T-helper 17 cell (primary cell): ENCODE measurements around the gene NDC80. TPM values are rescaled to one million over a fixed set of nuclear protein-coding genes. Genes with fewer than 3 reads are reported as not detected.
"Not testable (repeated sequence)": the region's sequence is repeated elsewhere in the genome, so short reads cannot be mapped to it uniquely, and the experiment has no call there.

ENCODE experiments used
- ATAC-seq: fragments of 150-1000 bp; cut with Tn5 transposase; 2 replicates; pipeline ENCODE4 v1.10.0; 2021; ENCODE audit warnings: mild to moderate bottlenecking, moderate library complexity
- DNase-seq, 3 donors: peaks; one replicate each; pipeline versions ENCODE4 v3.0.0 to v3.0.0-alpha.2; 2020 to 2021
- H3K9me3 ChIP-seq: one replicate; pipeline ENCODE4 v1.7.0; 2013; ENCODE audit warnings: low read length, mild to moderate bottlenecking; ENCODE audit not compliant: control insufficient read depth, poor library complexity, severe bottlenecking
- H3K27ac Mint-ChIP-seq: one replicate; pipeline ENCODE4 v1.8.0; 2022; ENCODE audit warnings: mild to moderate bottlenecking, moderate library complexity, mixed read lengths
- H3K27me3 Mint-ChIP-seq: one replicate; pipeline ENCODE4 v1.8.0; 2022; ENCODE audit warnings: mixed read lengths
- H3K36me3 Mint-ChIP-seq: one replicate; pipeline ENCODE4 v1.8.0; 2022; ENCODE audit warnings: low read depth, mixed read lengths
- H3K4me1 Mint-ChIP-seq: one replicate; pipeline ENCODE4 v1.8.0; 2022; ENCODE audit warnings: mild to moderate bottlenecking, mixed read lengths
- H3K4me3 Mint-ChIP-seq: one replicate; pipeline ENCODE4 v1.8.0; 2022; ENCODE audit warnings: mild to moderate bottlenecking, moderate library complexity, mixed read lengths
- total RNA-seq, 4 donors: library from RNA in 2 of 4; stranded (reverse) in 2 of 4; gene quantifications; one replicate each; pipeline ENCODE4 v1.2.3 and lab custom pipeline; 2022 to 2026

NDC80 gene
- total RNA-seq, 2 donors from 2014 or later: 8.2 to 9.6 TPM

- Mint-ChIP-seq H3K27ac (no peak overlapping the region), H3K36me3 (peaks cover 12% of the 10 kb centered on the region), H3K4me3 (no peak overlapping the region), H3K4me1 (peaks cover 4% of the 10 kb centered on the region), H3K27me3 (no peaks in the 10 kb centered on the region)
- no peak for ATAC-seq
- no peak for DNase-seq
- no peaks in the 10 kb centered on the region for H3K9me3 ChIP-seq
Observed at GRCh38 chr18:2538844-2539243, 32.5 kb upstream of the NDC80 start.

GRCh38 chr18:2540575-2540974, 30.8 kb upstream of the NDC80 start:
- H3K4me1 Mint-ChIP-seq: peaks cover 4% of the 10 kb centered on the region
- H3K36me3 Mint-ChIP-seq: peaks cover 4% of the 10 kb centered on the region

GRCh38 chr18:2541925-2542563, 29.3 kb upstream of the NDC80 start:
- H3K36me3 Mint-ChIP-seq, H3K27ac Mint-ChIP-seq, DNase-seq, H3K4me1 Mint-ChIP-seq, H3K4me3 Mint-ChIP-seq, H3K27me3 Mint-ChIP-seq, H3K9me3 ChIP-seq: not testable (repeated sequence)
- peak; percentile 51 for ATAC-seq

More at GRCh38 chr18:2540575-2540974, 30.8 kb upstream of the NDC80 start:
- DNase-seq: no peak
- H3K4me3 Mint-ChIP-seq: no peak overlapping the region
- H3K27me3 Mint-ChIP-seq: no peaks in the 10 kb centered on the region
- ATAC-seq: no peak
- no peaks in the 10 kb centered on the region for H3K9me3 ChIP-seq
- no peak overlapping the region for H3K27ac Mint-ChIP-seq

- no peak overlapping the region for H3K4me3 Mint-ChIP-seq
Observed at GRCh38 chr18:2545155-2545554, 26.2 kb upstream of the NDC80 start.

GRCh38 chr18:2547477-2548087, 23.8 kb upstream of the NDC80 start:
- H3K9me3 ChIP-seq: no peaks in the 10 kb centered on the region
- Mint-ChIP-seq H3K4me1 (peaks cover 19% of the 10 kb centered on the region), H3K27me3 (no peaks in the 10 kb centered on the region), H3K27ac (peak overlapping the region; percentile 88), H3K36me3 (peaks cover 11% of the 10 kb centered on the region), H3K4me3 (no peak overlapping the region)
- DNase-seq (no peak), ATAC-seq (peak; percentile 63)

More at GRCh38 chr18:2545155-2545554, 26.2 kb upstream of the NDC80 start:
- DNase-seq (no peak), ATAC-seq (no peak)
- Mint-ChIP-seq H3K36me3 (peaks cover 7% of the 10 kb centered on the region), H3K27me3 (no peaks in the 10 kb centered on the region), H3K4me1 (peaks cover 15% of the 10 kb centered on the region), H3K27ac (no peak overlapping the region)
- no peaks in the 10 kb centered on the region for H3K9me3 ChIP-seq

GRCh38 chr18:2549462-2549861, 21.9 kb upstream of the NDC80 start:
- no peaks in the 10 kb centered on the region for H3K27me3 Mint-ChIP-seq
- no peak for ATAC-seq
- H3K36me3 Mint-ChIP-seq: peaks cover 11% of the 10 kb centered on the region
- H3K9me3 ChIP-seq: no peaks in the 10 kb centered on the region
- H3K4me1 Mint-ChIP-seq: peaks cover 19% of the 10 kb centered on the region
- H3K4me3 Mint-ChIP-seq: no peak overlapping the region
- H3K27ac Mint-ChIP-seq: no peak overlapping the region
- DNase-seq: no peak

- H3K36me3 Mint-ChIP-seq: peaks cover 12% of the 10 kb centered on the region
- no peak for DNase-seq
Observed at GRCh38 chr18:2551425-2551824, 19.9 kb upstream of the NDC80 start.

GRCh38 chr18:2554696-2555095, 16.7 kb upstream of the NDC80 start:
- no peaks in the 10 kb centered on the region for H3K9me3 ChIP-seq
- ATAC-seq (no peak), DNase-seq (no peak)
- Mint-ChIP-seq H3K4me1 (peaks cover 13% of the 10 kb centered on the region), H3K27ac (no peak overlapping the region), H3K36me3 (peaks cover 5% of the 10 kb centered on the region), H3K4me3 (no peak overlapping the region), H3K27me3 (no peaks in the 10 kb centered on the region)

More at GRCh38 chr18:2551425-2551824, 19.9 kb upstream of the NDC80 start:
- H3K9me3 ChIP-seq: no peaks in the 10 kb centered on the region
- Mint-ChIP-seq H3K27ac (peak overlapping the region; percentile 85), H3K4me1 (peaks cover 21% of the 10 kb centered on the region), H3K4me3 (no peak overlapping the region), H3K27me3 (no peaks in the 10 kb centered on the region)
- ATAC-seq: no peak

- H3K36me3 Mint-ChIP-seq: peaks cover 5% of the 10 kb centered on the region
- H3K27ac Mint-ChIP-seq: no peak overlapping the region
- H3K27me3 Mint-ChIP-seq: no peaks in the 10 kb centered on the region
- DNase-seq (no peak), ATAC-seq (no peak)
- no peak overlapping the region for H3K4me3 Mint-ChIP-seq
- peaks cover 13% of the 10 kb centered on the region for H3K4me1 Mint-ChIP-seq
- H3K9me3 ChIP-seq: no peaks in the 10 kb centered on the region
Observed at GRCh38 chr18:2555895-2556294, 15.5 kb upstream of the NDC80 start.

GRCh38 chr18:2557536-2557935, 13.8 kb upstream of the NDC80 start:
- no peak for ATAC-seq
- H3K9me3 ChIP-seq: no peaks in the 10 kb centered on the region
- no peaks in the 10 kb centered on the region for H3K27me3 Mint-ChIP-seq
- no peak for DNase-seq
- peaks cover 2% of the 10 kb centered on the region for H3K36me3 Mint-ChIP-seq
- H3K4me3 Mint-ChIP-seq: no peak overlapping the region
- peaks cover 9% of the 10 kb centered on the region for H3K4me1 Mint-ChIP-seq
- peak overlapping the region; percentile 62 for H3K27ac Mint-ChIP-seq

GRCh38 chr18:2559249-2559648, 12.1 kb upstream of the NDC80 start:
- Mint-ChIP-seq H3K36me3 (peaks cover 2% of the 10 kb centered on the region), H3K27ac (no peak overlapping the region), H3K27me3 (no peaks in the 10 kb centered on the region), H3K4me1 (peaks cover 9% of the 10 kb centered on the region), H3K4me3 (no peak overlapping the region)
- ATAC-seq (no peak), DNase-seq (no peak)
- no peaks in the 10 kb centered on the region for H3K9me3 ChIP-seq

GRCh38 chr18:2564373-2564772, 7.0 kb upstream of the NDC80 start:
- H3K27me3 Mint-ChIP-seq: no peaks in the 10 kb centered on the region
- no peak overlapping the region for H3K27ac Mint-ChIP-seq
- H3K9me3 ChIP-seq: no peaks in the 10 kb centered on the region
- peaks cover 20% of the 10 kb centered on the region for H3K4me1 Mint-ChIP-seq
- ATAC-seq (no peak), DNase-seq (no peak)
- H3K4me3 Mint-ChIP-seq: no peak overlapping the region
- no peaks in the 10 kb centered on the region for H3K36me3 Mint-ChIP-seq

- H3K9me3 ChIP-seq: no peaks in the 10 kb centered on the region
- Mint-ChIP-seq H3K27me3 (no peaks in the 10 kb centered on the region), H3K4me3 (no peak overlapping the region), H3K36me3 (peaks cover 4% of the 10 kb centered on the region), H3K4me1 (peaks cover 40% of the 10 kb centered on the region), H3K27ac (peak overlapping the region; percentile 56)
- DNase-seq: no peak
- no peak for ATAC-seq
Observed at GRCh38 chr18:2568129-2568528, 3.2 kb upstream of the NDC80 start.

GRCh38 chr18:2568605-2569004, 2.8 kb upstream of the NDC80 start:
- H3K9me3 ChIP-seq: no peaks in the 10 kb centered on the region
- no peak overlapping the region for H3K4me3 Mint-ChIP-seq
- peaks cover 4% of the 10 kb centered on the region for H3K36me3 Mint-ChIP-seq
- DNase-seq (no peak), ATAC-seq (no peak)
- no peaks in the 10 kb centered on the region for H3K27me3 Mint-ChIP-seq
- H3K4me1 Mint-ChIP-seq: peaks cover 40% of the 10 kb centered on the region
- peak overlapping the region; percentile 56 for H3K27ac Mint-ChIP-seq
